Spleen (tissue), 11 donors: ENCODE results near the gene NKD1. TPM values are rescaled to one million over a fixed set of nuclear protein-coding genes. Genes with fewer than 3 reads are reported as not detected.
"Not testable (repeated sequence)": the region's sequence is repeated elsewhere in the genome, so short reads cannot be mapped to it uniquely, and the experiment has no call there.

Source experiments
- DNase-seq: peaks from one replicate; pipeline ENCODE4 v3.0.0-alpha.2; 2020
- H3K27ac ChIP-seq, 8 donors: fragments of 200-600 bp; sonication (generic) in 7 of 8; 1 replicate in 4 of 8; 2 replicates in 4 of 8; pipeline versions ENCODE4 v1.5.0 to v1.8.0; 2016 to 2021; ENCODE audit warnings: inconsistent platforms in 4 of 8, mild to moderate bottlenecking in 4 of 8, moderate library complexity in 1 of 8
- H3K27me3 ChIP-seq, 7 donors: fragments of 200-600 bp; sonication (generic) in 6 of 7; replicated peaks in 1 of 7; 1 replicate in 4 of 7; 2 replicates in 3 of 7; pipeline versions ENCODE4 v1.5.0 to v1.8.0; 2016 to 2021; ENCODE audit warnings: inconsistent platforms in 3 of 7, mild to moderate bottlenecking in 1 of 7
- H3K36me3 ChIP-seq, 6 donors: fragments of 200-600 bp; sonication (generic) in 5 of 6; 1 replicate in 4 of 6; 2 replicates in 2 of 6; pipeline versions ENCODE4 v1.5.0 to v1.8.0; 2016 to 2021; ENCODE audit warnings: inconsistent platforms in 2 of 6
- H3K4me1 ChIP-seq, 6 donors: fragments of 200-600 bp; sonication (generic) in 5 of 6; 1 replicate in 3 of 6; 2 replicates in 3 of 6; pipeline versions ENCODE4 v1.5.0 to v1.8.0; 2016 to 2021; ENCODE audit warnings: inconsistent platforms in 3 of 6
- H3K4me3 ChIP-seq, 8 donors: fragments of 200-600 bp; sonication (generic) in 7 of 8; 1 replicate in 4 of 8; 2 replicates in 4 of 8; pipeline versions ENCODE4 v1.5.0 to v1.8.0; 2016 to 2021; ENCODE audit warnings: inconsistent platforms in 4 of 8, mild to moderate bottlenecking in 4 of 8, moderate library complexity in 2 of 8
- H3K9me3 ChIP-seq, 8 donors: fragments of 200-600 bp; sonication (generic) in 7 of 8; 1 replicate in 4 of 8; 2 replicates in 4 of 8; pipeline versions ENCODE4 v1.5.0 to v1.8.0; 2016 to 2021; ENCODE audit warnings: inconsistent platforms in 4 of 8
- POLR2A ChIP-seq, 3 donors: fragments of 450-650 bp; IDR thresholded peaks; one replicate each; pipeline ENCODE4 v1.5.1; 2017; ENCODE audit warnings: antibody characterized with exemption in 3 of 3, mild to moderate bottlenecking in 1 of 3
- POLR2AphosphoS5 ChIP-seq, 3 donors: sonication (generic); formaldehyde crosslinking; IDR thresholded peaks; one replicate each; pipeline ENCODE4 v1.5.1; 2017; ENCODE audit warnings: antibody characterized with exemption in 3 of 3
- WGBS, 5 donors: extraction: QIAGEN DNeasy Blood & Tissue Kit in 3 of 5; methylation state at CpG; one replicate each; pipeline versions ENCODE4 v1.1.5 to v1.1.7; 2013 to 2018; 5-methylcytosine and 5-hydroxymethylcytosine counted together
- intact Hi-C: fragments of 100-400 bp; cut with DNase I; formaldehyde crosslinking; loops from one replicate; pipeline ENCODE4 v1.15.0; 2023; ENCODE audit warnings: low total_unique reads
- polyA plus RNA-seq, 3 donors: library from polyadenylated mRNA; stranded (reverse); fragments of 200-250 nt; gene quantifications; one replicate each; pipeline ENCODE4 v1.2.1, GENCODE V29; 2013
- total RNA-seq, 7 donors: library from RNA; depleted of rRNA in 3 of 7; stranded (reverse); fragments of >200 nt in 3 of 7; fragmentation: NEBNext Ultra II Directional in 4 of 7; extraction: Animal tissue kit (Norgen Biotek cat#: 25700) in 4 of 7; gene quantifications; one replicate each; pipeline versions ENCODE4 v1.1.0 to v1.2.1, GENCODE V29; 2016 to 2021
- TF ChIP-seq, protein P1 (sequence below), 11 experiments: fragments of 200-600 bp in 7 of 11; fragments of 450-650 bp in 4 of 11; sonication (generic) in 4 of 11; IDR thresholded peaks in 8 of 11; conservative IDR thresholded peaks in 3 of 11; 1 replicate in 7 of 11; 2 replicates in 4 of 11; pipeline versions ENCODE4 v1.4.0 to v1.8.0; 2016 to 2021; ENCODE audit warnings: antibody characterized with exemption in 11 of 11, inconsistent platforms in 4 of 11, mild to moderate bottlenecking in 1 of 11
- donor health status: healthy with polysubstance abuse.
- donor health status: DM: no; HTN: no; CAD: no; lungs with moderate emphysema.
- donor health status: DM: no; HTN: no; CAD: no.
- donor health status: Bipolar disorder and iron deficiency.
- donor health status: healthy.
- donor health status: DM: no; HTN: no; CAD: no.
- donor health status: DM: yes; HTN: yes; CAD: no.

NKD1 gene
- total and polyA plus RNA-seq, 10 donors, result 0.11 to 15.2 (median 3.6) TPM

GRCh38 chr16:50576403-50577113 lies 28.4 kb downstream of the NKD1 start:
- H3K4me1 ChIP-seq, result peaks cover 0 to 11% (median 0%) of the 10 kb centered on the region in 6 donors
- TF ChIP-seq, protein P1, sequence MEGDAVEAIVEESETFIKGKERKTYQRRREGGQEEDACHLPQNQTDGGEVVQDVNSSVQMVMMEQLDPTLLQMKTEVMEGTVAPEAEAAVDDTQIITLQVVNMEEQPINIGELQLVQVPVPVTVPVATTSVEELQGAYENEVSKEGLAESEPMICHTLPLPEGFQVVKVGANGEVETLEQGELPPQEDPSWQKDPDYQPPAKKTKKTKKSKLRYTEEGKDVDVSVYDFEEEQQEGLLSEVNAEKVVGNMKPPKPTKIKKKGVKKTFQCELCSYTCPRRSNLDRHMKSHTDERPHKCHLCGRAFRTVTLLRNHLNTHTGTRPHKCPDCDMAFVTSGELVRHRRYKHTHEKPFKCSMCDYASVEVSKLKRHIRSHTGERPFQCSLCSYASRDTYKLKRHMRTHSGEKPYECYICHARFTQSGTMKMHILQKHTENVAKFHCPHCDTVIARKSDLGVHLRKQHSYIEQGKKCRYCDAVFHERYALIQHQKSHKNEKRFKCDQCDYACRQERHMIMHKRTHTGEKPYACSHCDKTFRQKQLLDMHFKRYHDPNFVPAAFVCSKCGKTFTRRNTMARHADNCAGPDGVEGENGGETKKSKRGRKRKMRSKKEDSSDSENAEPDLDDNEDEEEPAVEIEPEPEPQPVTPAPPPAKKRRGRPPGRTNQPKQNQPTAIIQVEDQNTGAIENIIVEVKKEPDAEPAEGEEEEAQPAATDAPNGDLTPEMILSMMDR (IDR thresholded peaks at IDR 0.05 in 8 of 11, conservative IDR thresholded peaks at IDR 0.05 in 3 of 11), result no peak
- no peak for TF ChIP-seq POLR2AphosphoS5 (IDR thresholded peaks at IDR 0.05)
- no peak for TF ChIP-seq POLR2A (IDR thresholded peaks at IDR 0.05)
- DNase-seq, result no peak
- no peak overlapping the region for H3K4me3 ChIP-seq
- no peaks in the 10 kb centered on the region for H3K27me3 ChIP-seq
- H3K27ac ChIP-seq, result no peak overlapping the region
- intact Hi-C loops, result no loop called here
- H3K9me3 ChIP-seq, result no peaks in the 10 kb centered on the region
- no peaks in the 10 kb centered on the region for H3K36me3 ChIP-seq
- 89 to 99% (median 94%) methylated on average over 3 of the region's 3 CpGs for WGBS, 5 donors

DNA sequence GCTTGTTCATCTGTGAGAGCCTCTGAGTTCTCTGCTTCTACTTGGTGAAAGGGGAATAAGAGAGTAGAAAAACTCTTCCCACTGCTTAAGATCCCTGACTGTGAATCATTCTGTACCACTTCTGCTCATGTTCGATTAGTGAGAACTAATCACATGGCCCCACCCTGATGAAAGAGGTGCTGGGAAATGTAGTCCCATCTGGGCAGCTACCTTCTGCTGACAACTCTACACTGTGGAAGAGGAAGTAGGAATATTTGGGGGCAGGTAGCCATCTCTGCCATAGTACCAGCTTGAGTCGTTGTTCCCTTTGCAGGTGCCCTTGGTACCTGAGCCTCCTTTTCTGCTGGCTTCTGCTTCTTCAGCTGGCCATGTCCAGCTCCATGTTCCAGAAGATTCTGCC lies 29.9 kb downstream of the NKD1 start:
- DNase-seq, result no peak
- WGBS, 5 donors, result 44 to 58% (median 49%) methylated on average over 2 of the region's 2 CpGs
- TF ChIP-seq POLR2A (IDR thresholded peaks at IDR 0.05) (no peak), POLR2AphosphoS5 (IDR thresholded peaks at IDR 0.05) (no peak)
- TF ChIP-seq, protein P1 (IDR thresholded peaks at IDR 0.05 in 8 of 11, conservative IDR thresholded peaks at IDR 0.05 in 3 of 11), result no peak
- Histone ChIP-seq H3K27ac (no peak overlapping the region), H3K4me3 (no peak overlapping the region), H3K36me3 (no peaks in the 10 kb centered on the region), H3K27me3 (no peaks in the 10 kb centered on the region), H3K9me3 (no peaks in the 10 kb centered on the region), H3K4me1 (peaks cover 0 to 9% (median 0%) of the 10 kb centered on the region in 6 donors)
- intact Hi-C loops, result no loop called here

DNA sequence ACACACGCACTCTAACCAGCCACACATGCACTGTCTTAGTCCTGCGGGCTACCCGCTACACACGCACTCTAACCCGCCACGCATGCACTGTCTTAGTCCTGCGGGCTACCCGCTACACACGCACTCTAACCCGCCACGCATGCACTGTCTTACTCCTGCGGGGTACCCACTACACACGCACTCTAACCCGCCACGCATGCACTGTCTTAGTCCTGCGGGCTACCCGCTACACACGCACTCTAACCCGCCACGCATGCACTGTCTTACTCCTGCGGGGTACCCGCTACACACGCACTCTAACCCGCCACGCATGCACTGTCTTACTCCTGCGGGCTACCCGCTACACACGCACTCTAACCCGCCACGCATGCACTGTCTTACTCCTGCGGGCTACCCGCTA lies 31.2 kb downstream of the NKD1 start:
- H3K4me1 ChIP-seq, H3K36me3 ChIP-seq, H3K9me3 ChIP-seq, H3K27me3 ChIP-seq, intact Hi-C loops, H3K27ac ChIP-seq, DNase-seq, H3K4me3 ChIP-seq: not testable (repeated sequence)
- WGBS, 5 donors, result 95 to 98% (median 97%) methylated on average over 32 of the region's 32 CpGs

DNA sequence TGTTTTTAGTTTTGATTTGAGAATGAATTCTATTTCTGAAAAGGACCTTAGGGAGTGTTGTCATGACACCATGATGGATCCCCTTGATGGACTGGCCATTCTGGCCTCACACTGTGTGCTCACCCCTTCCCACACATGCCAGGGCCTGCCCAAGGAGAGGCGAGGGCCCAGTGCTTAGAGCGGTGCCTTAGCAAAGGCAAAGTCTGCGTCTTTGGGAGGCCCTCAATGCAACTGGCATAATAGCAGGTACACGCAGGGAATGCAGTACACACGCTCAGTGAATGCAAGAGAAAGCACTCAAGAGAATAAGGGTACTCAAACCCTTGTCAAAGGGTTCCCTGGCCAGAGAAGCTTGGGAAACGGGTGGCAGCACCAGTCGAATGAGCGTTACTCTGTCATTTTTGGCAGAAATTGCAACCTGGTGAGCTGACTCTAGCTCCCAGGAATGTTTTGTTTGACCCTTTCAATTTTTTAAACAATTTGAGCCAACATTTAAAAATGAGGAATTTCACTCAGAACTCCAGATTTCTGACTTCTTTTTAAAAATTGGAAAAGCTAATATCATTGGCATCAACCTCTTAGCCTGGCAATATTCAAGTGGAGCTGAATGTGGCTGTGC lies 32.1 kb downstream of the NKD1 start:
- TF ChIP-seq, protein P1 (IDR thresholded peaks at IDR 0.05 in 8 of 11, conservative IDR thresholded peaks at IDR 0.05 in 3 of 11), result no peak
- no peak for TF ChIP-seq POLR2A (IDR thresholded peaks at IDR 0.05)
- no peak for TF ChIP-seq POLR2AphosphoS5 (IDR thresholded peaks at IDR 0.05)
- H3K27me3 ChIP-seq, result no peaks in the 10 kb centered on the region
- no peaks in the 10 kb centered on the region for H3K9me3 ChIP-seq
- peaks cover 0 to 16% (median 4%) of the 10 kb centered on the region in 6 donors for H3K4me1 ChIP-seq
- H3K27ac ChIP-seq, result no peak overlapping the region
- DNase-seq, result no peak
- H3K4me3 ChIP-seq, result no peak overlapping the region
- WGBS, 5 donors, result 87 to 93% (median 92%) methylated on average over 8 of the region's 8 CpGs
- intact Hi-C loops, result no loop called here
- no peaks in the 10 kb centered on the region for H3K36me3 ChIP-seq
